ENCODE data around the gene PRR14. TPM values are rescaled to one million over a fixed set of nuclear protein-coding genes. Genes with fewer than 3 reads are reported as not detected.
A peak's percentile ranks its signal among the peaks of the same experiment; 100 is the strongest.

The PRR14 gene
- total and polyA plus RNA-seq, 7 donors: 20.8 to 51.4 (median 31.6) TPM

DNA sequence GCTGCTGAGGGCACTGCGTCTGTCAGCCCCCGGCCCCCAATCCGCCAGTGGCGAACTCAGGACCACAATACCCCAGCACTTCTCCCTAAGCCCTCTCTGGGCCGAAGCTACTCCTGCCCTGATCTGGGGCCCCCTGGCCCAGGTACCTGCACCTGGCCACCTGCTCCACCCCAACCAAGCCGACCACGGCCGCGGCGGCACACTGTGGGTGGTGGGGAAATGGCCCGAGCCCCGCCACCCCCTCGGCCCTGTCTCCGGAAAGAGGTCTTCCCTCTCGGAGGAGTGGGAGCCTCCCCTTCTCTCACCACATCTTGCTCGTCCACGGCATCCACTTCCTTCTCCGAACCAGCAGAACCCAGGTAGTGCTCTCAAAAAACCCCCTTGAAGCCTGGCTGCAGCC, 4.1 kb downstream of the PRR14 start:
- Histone ChIP-seq H3K9me3 (no peaks in the 10 kb centered on the region), H3K36me3 (peaks cover 20 to 48% (median 39%) of the 10 kb centered on the region in 4 donors), H3K4me1 (peaks cover 0 to 45% (median 40%) of the 10 kb centered on the region in 4 donors), H3K4me3 (no peak overlapping the region), H3K27me3 (no peaks in the 10 kb centered on the region), H3K27ac (peak overlapping the region in 1 of 4 donors; percentile 11)
- WGBS, 2 donors: 93% methylated on average over 18 of the region's 18 CpGs
- TF ChIP-seq, protein P1, sequence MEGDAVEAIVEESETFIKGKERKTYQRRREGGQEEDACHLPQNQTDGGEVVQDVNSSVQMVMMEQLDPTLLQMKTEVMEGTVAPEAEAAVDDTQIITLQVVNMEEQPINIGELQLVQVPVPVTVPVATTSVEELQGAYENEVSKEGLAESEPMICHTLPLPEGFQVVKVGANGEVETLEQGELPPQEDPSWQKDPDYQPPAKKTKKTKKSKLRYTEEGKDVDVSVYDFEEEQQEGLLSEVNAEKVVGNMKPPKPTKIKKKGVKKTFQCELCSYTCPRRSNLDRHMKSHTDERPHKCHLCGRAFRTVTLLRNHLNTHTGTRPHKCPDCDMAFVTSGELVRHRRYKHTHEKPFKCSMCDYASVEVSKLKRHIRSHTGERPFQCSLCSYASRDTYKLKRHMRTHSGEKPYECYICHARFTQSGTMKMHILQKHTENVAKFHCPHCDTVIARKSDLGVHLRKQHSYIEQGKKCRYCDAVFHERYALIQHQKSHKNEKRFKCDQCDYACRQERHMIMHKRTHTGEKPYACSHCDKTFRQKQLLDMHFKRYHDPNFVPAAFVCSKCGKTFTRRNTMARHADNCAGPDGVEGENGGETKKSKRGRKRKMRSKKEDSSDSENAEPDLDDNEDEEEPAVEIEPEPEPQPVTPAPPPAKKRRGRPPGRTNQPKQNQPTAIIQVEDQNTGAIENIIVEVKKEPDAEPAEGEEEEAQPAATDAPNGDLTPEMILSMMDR (IDR thresholded peaks at IDR 0.05): no peak
- TF ChIP-seq POLR2AphosphoS5 (IDR thresholded peaks at IDR 0.05): no peak
- TF ChIP-seq POLR2A (IDR thresholded peaks at IDR 0.05): no peak
- TF ChIP-seq EP300 (IDR thresholded peaks at IDR 0.05): no peak
- intact Hi-C loops (cut with DNase I): loop anchor here (10.0 kb wide), 3 partner anchors 270 to 840 kb away; partner anchors contain the start of genes FBXL19, PAGR1, PRRT2 and TBX6
- no peak for DNase-seq

DNA sequence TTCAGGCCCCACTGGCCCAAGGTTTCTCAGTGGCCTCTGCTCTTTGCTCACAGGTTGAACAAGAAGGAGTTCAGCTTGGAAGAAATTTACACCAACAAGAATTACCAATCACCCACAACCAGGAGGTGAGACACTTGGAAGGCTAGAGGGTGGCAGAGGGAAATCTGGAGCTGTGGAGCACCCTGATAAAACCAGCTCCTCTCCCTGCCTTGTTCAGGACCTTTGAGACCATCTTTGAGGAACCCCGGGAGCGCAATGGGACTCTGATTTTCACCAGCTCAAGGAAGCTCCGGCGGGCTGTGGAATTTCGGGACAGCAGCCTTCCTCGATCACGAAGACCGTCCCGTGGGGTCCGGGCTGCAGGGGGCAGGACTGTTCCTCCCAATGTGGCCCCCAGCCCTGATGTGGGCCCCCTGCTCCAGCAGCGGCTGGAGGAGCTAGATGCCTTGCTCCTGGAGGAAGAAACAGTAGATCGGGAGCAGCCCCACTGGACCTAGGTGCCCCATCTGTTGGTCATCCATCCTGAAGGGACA, 5.1 kb downstream of the PRR14 start:
- Histone ChIP-seq H3K27ac (peak overlapping the region in 2 of 4 donors; percentile 28 to 91), H3K4me1 (peaks cover 0 to 52% (median 47%) of the 10 kb centered on the region in 4 donors)

DNA sequence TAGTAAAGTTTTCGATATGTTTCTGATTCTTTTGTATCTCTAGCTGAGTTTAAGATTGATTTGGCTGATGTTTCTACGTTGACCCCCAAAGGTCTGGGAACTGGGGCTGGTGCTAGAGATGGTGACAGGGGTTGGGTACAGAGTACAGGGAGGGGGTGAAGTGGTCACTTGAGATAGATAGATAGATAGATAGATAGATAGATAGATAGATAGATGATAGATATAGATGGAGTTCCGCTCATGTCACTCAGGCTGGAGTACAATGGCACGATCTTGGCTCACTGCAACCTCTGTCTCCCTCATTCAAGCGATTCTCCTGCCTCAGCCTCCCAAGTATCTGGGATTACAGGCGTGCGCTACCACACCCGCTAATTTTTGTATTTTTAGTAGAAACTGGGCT, 5.6 kb downstream of the PRR14 start:
- H3K27ac ChIP-seq: peak overlapping the region; percentile 83 to 97 (median 94)
- H3K4me1 ChIP-seq: peaks cover 0 to 57% (median 52%) of the 10 kb centered on the region in 4 donors
- DNase-seq: no peak
- 95 to 96% methylated on average over 8 of the region's 8 CpGs for WGBS, 2 donors
- no peak overlapping the region for H3K4me3 ChIP-seq
- no peak for TF ChIP-seq POLR2A (IDR thresholded peaks at IDR 0.05)
- TF ChIP-seq, protein P1 (IDR thresholded peaks at IDR 0.05): no peak
- TF ChIP-seq EP300 (IDR thresholded peaks at IDR 0.05): no peak
- TF ChIP-seq POLR2AphosphoS5 (IDR thresholded peaks at IDR 0.05): no peak
- no peaks in the 10 kb centered on the region for H3K9me3 ChIP-seq
- peaks cover 20 to 55% (median 44%) of the 10 kb centered on the region in 4 donors for H3K36me3 ChIP-seq
- intact Hi-C loops (cut with DNase I): loop anchor here (2.0 to 10.0 kb wide), 4 partner anchors 130 to 842 kb away; partner anchors contain the start of genes FBXL19, PAGR1, PRRT2 and TBX6
- H3K27me3 ChIP-seq: no peaks in the 10 kb centered on the region

More for the DNA sequence above, 5.1 kb downstream of the PRR14 start:
- Histone ChIP-seq H3K9me3 (no peaks in the 10 kb centered on the region), H3K27me3 (no peaks in the 10 kb centered on the region), H3K36me3 (peaks cover 20 to 50% (median 40%) of the 10 kb centered on the region in 4 donors), H3K4me3 (no peak overlapping the region)
- TF ChIP-seq POLR2A (IDR thresholded peaks at IDR 0.05) (no peak), EP300 (IDR thresholded peaks at IDR 0.05) (no peak), POLR2AphosphoS5 (IDR thresholded peaks at IDR 0.05) (no peak)
- TF ChIP-seq, protein P1 (IDR thresholded peaks at IDR 0.05): no peak
- intact Hi-C loops (cut with DNase I): loop anchor here (2.0 to 10.0 kb wide), 4 partner anchors 129 to 841 kb away; partner anchors contain the start of genes FBXL19, PAGR1, PRRT2 and TBX6
- 96% methylated on average over 12 of the region's 12 CpGs for WGBS, 2 donors
- no peak for DNase-seq

DNA sequence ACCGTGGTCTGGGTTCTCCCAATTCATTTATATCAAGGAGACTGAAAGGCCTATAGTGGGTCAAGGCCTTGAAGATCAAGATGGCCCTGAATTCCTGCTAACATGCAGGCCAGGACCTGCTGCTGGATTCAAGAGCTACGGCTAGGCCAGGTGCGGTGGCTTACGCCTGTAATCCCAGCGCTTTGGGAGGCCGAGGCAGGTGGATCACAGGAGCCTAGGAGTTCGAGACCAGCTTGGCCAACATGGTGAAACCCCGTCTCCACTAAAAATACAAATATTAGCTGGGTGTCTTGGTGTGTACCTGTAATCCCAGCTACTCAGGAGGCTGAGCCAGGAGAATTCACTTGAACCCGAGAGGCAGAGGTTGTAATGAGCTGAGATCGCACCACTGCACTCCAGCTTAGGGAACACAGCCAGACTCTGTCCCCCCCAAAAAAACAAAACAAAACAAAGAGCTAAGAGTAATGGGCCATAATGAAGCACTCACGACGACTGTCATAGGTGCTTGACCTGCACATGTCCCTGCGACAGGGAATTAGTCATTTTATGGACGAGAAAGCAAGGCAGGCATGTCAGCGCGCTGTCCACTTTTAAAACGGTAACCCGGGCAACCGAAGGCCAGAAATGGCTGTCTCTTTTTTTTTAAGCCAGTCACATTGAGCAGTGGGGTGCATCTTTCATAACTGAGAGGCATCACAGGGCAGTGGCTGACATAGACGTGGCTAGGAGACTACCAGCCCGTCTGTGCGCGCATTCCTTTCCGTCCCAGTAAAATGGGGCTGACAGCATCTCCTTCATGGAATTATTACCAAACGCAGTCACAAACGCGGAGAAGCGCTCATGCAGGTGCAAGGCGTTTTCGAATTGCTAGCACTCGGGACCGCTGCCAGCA, 6.5 kb downstream of the PRR14 start:
- 24 to 36% methylated on average over 32 of the region's 32 CpGs for WGBS, 2 donors
- Histone ChIP-seq H3K4me1 (peaks cover 0 to 58% (median 55%) of the 10 kb centered on the region in 4 donors), H3K4me3 (peak overlapping the region; percentile 13 to 96 (median 37)), H3K27me3 (no peaks in the 10 kb centered on the region), H3K9me3 (no peaks in the 10 kb centered on the region), H3K36me3 (peaks cover 20 to 63% (median 51%) of the 10 kb centered on the region in 4 donors), H3K27ac (peak overlapping the region; percentile 83 to 97 (median 94))
- no peak for DNase-seq
- TF ChIP-seq, protein P1 (IDR thresholded peaks at IDR 0.05): no peak
- TF ChIP-seq POLR2A (IDR thresholded peaks at IDR 0.05) (peak in 1 of 2 donors; percentile 10), POLR2AphosphoS5 (IDR thresholded peaks at IDR 0.05) (peak in 2 of 4 donors; percentile 32 to 41), EP300 (IDR thresholded peaks at IDR 0.05) (no peak)
- intact Hi-C loops (cut with DNase I): loop anchor here (2.0 to 10.0 kb wide), 4 partner anchors 130 to 842 kb away; partner anchors contain the start of genes FBXL19, PAGR1, PRRT2 and TBX6

All from sigmoid colon (tissue), 7 donors.